ENCODE data around the gene PADI3.

Gene PADI3

GRCh38 chr1:17297991-17298390, 49.1 kb downstream of the PADI3 start:
- Mint-ChIP-seq H3K9me3 (peaks cover 17% of the 10 kb centered on the region), H3K36me3 (ENCODE audit: low read depth) (peaks cover 8% of the 10 kb centered on the region), H3K4me1 (ENCODE audit: low read depth) (peaks cover 25% of the 10 kb centered on the region), H3K27me3 (peaks cover 1% of the 10 kb centered on the region), H3K4me3 (no peak overlapping the region), H3K27ac (no peak overlapping the region)
- intact Hi-C loops (cut with micrococcal nuclease), result no loop called here

GRCh38 chr1:17301767-17302166, 52.9 kb downstream of the PADI3 start:
- Mint-ChIP-seq H3K27me3 (no peaks in the 10 kb centered on the region), H3K27ac (no peak overlapping the region), H3K36me3 (ENCODE audit: low read depth) (peaks cover 8% of the 10 kb centered on the region), H3K4me1 (ENCODE audit: low read depth) (peaks cover 34% of the 10 kb centered on the region), H3K4me3 (no peak overlapping the region), H3K9me3 (peaks cover 20% of the 10 kb centered on the region)
- intact Hi-C loops (cut with micrococcal nuclease), result no loop called here

- Mint-ChIP-seq H3K36me3 (ENCODE audit: low read depth) (peaks cover 8% of the 10 kb centered on the region), H3K4me3 (no peak overlapping the region), H3K27me3 (no peaks in the 10 kb centered on the region), H3K9me3 (peaks cover 20% of the 10 kb centered on the region), H3K27ac (no peak overlapping the region), H3K4me1 (ENCODE audit: low read depth) (peaks cover 52% of the 10 kb centered on the region)
- intact Hi-C loops (cut with micrococcal nuclease), result no loop called here
Measured at GRCh38 chr1:17304151-17304825, 55.4 kb downstream of the PADI3 start.

GRCh38 chr1:17304826-17305175, 55.9 kb downstream of the PADI3 start:
- peaks cover 57% of the 10 kb centered on the region for H3K4me1 Mint-ChIP-seq (ENCODE audit: low read depth)
- no peak overlapping the region for H3K4me3 Mint-ChIP-seq
- H3K9me3 Mint-ChIP-seq, result peaks cover 20% of the 10 kb centered on the region
- H3K27me3 Mint-ChIP-seq, result no peaks in the 10 kb centered on the region
- no peak overlapping the region for H3K27ac Mint-ChIP-seq
- intact Hi-C loops (cut with micrococcal nuclease), result no loop called here
- H3K36me3 Mint-ChIP-seq (ENCODE audit: low read depth), result peaks cover 8% of the 10 kb centered on the region

GRCh38 chr1:17305576-17306095, 56.7 kb downstream of the PADI3 start:
- intact Hi-C loops (cut with micrococcal nuclease), result no loop called here
- Mint-ChIP-seq H3K9me3 (peaks cover 20% of the 10 kb centered on the region), H3K36me3 (ENCODE audit: low read depth) (peaks cover 8% of the 10 kb centered on the region), H3K4me1 (ENCODE audit: low read depth) (peaks cover 65% of the 10 kb centered on the region), H3K27ac (no peak overlapping the region), H3K27me3 (no peaks in the 10 kb centered on the region), H3K4me3 (no peak overlapping the region)

- Mint-ChIP-seq H3K36me3 (ENCODE audit: low read depth) (peaks cover 8% of the 10 kb centered on the region), H3K4me3 (no peak overlapping the region), H3K9me3 (peaks cover 18% of the 10 kb centered on the region), H3K4me1 (ENCODE audit: low read depth) (peaks cover 66% of the 10 kb centered on the region), H3K27me3 (no peaks in the 10 kb centered on the region), H3K27ac (no peak overlapping the region)
- intact Hi-C loops (cut with micrococcal nuclease), result no loop called here
Measured at GRCh38 chr1:17306407-17306806, 57.5 kb downstream of the PADI3 start.

- Mint-ChIP-seq H3K4me3 (no peak overlapping the region), H3K9me3 (peaks cover 13% of the 10 kb centered on the region), H3K27me3 (no peaks in the 10 kb centered on the region), H3K36me3 (ENCODE audit: low read depth) (peaks cover 4% of the 10 kb centered on the region), H3K4me1 (ENCODE audit: low read depth) (peaks cover 71% of the 10 kb centered on the region), H3K27ac (no peak overlapping the region)
- intact Hi-C loops (cut with micrococcal nuclease), result no loop called here
Measured at GRCh38 chr1:17306921-17307320, 58.0 kb downstream of the PADI3 start.

GRCh38 chr1:17307329-17307728, 58.4 kb downstream of the PADI3 start:
- H3K27me3 Mint-ChIP-seq, result no peaks in the 10 kb centered on the region
- H3K27ac Mint-ChIP-seq, result peak overlapping the region; percentile 50
- peaks cover 9% of the 10 kb centered on the region for H3K9me3 Mint-ChIP-seq
- H3K4me3 Mint-ChIP-seq, result no peak overlapping the region
- H3K36me3 Mint-ChIP-seq (ENCODE audit: low read depth), result peaks cover under 1% of the 10 kb centered on the region
- intact Hi-C loops (cut with micrococcal nuclease), result no loop called here
- H3K4me1 Mint-ChIP-seq (ENCODE audit: low read depth), result peaks cover 75% of the 10 kb centered on the region

- Mint-ChIP-seq H3K27ac (peak within 1 kb of the TSS; percentile 50), H3K9me3 (peaks cover 3% of the 10 kb centered on the region), H3K36me3 (ENCODE audit: low read depth) (no peaks in the 10 kb centered on the region), H3K4me1 (ENCODE audit: low read depth) (peaks cover 75% of the 10 kb centered on the region), H3K4me3 (no peak within 1 kb of the TSS), H3K27me3 (no peaks in the 10 kb centered on the region)
- intact Hi-C loops (cut with micrococcal nuclease), result no loop called here
Measured at GRCh38 chr1:17307946-17308345, 59.0 kb downstream of the PADI3 start, which contains the start of gene PADI4. Gene PADI4, plus strand, starts transcription at chr1:17308197. Its CDS starts 26 bp downstream, at chr1:17308223.

GRCh38 chr1:17308593-17308992, 59.7 kb downstream of the PADI3 start:
- intact Hi-C loops (cut with micrococcal nuclease), result no loop called here
- peaks cover 71% of the 10 kb centered on the region for H3K4me1 Mint-ChIP-seq (ENCODE audit: low read depth)
- peak overlapping the region; percentile 50 for H3K27ac Mint-ChIP-seq
- H3K36me3 Mint-ChIP-seq (ENCODE audit: low read depth), result no peaks in the 10 kb centered on the region
- H3K9me3 Mint-ChIP-seq, result no peaks in the 10 kb centered on the region
- H3K27me3 Mint-ChIP-seq, result no peaks in the 10 kb centered on the region
- no peak overlapping the region for H3K4me3 Mint-ChIP-seq

GRCh38 chr1:17309426-17310067, 60.6 kb downstream of the PADI3 start:
- intact Hi-C loops (cut with micrococcal nuclease), result no loop called here
- no peak overlapping the region for H3K27ac Mint-ChIP-seq
- H3K36me3 Mint-ChIP-seq (ENCODE audit: low read depth), result no peaks in the 10 kb centered on the region
- no peak overlapping the region for H3K4me3 Mint-ChIP-seq
- no peaks in the 10 kb centered on the region for H3K27me3 Mint-ChIP-seq
- H3K9me3 Mint-ChIP-seq, result no peaks in the 10 kb centered on the region
- peaks cover 72% of the 10 kb centered on the region for H3K4me1 Mint-ChIP-seq (ENCODE audit: low read depth)

GRCh38 chr1:17310068-17310640, 61.3 kb downstream of the PADI3 start:
- H3K27me3 Mint-ChIP-seq, result no peaks in the 10 kb centered on the region
- peaks cover 66% of the 10 kb centered on the region for H3K4me1 Mint-ChIP-seq (ENCODE audit: low read depth)
- H3K4me3 Mint-ChIP-seq, result no peak overlapping the region
- intact Hi-C loops (cut with micrococcal nuclease), result no loop called here
- H3K27ac Mint-ChIP-seq, result no peak overlapping the region
- H3K36me3 Mint-ChIP-seq (ENCODE audit: low read depth), result no peaks in the 10 kb centered on the region
- no peaks in the 10 kb centered on the region for H3K9me3 Mint-ChIP-seq

GRCh38 chr1:17313530-17314309, 64.8 kb downstream of the PADI3 start:
- intact Hi-C loops (cut with micrococcal nuclease), result no loop called here
- Mint-ChIP-seq H3K9me3 (no peaks in the 10 kb centered on the region), H3K27ac (no peak overlapping the region), H3K4me1 (ENCODE audit: low read depth) (peaks cover 47% of the 10 kb centered on the region), H3K36me3 (ENCODE audit: low read depth) (no peaks in the 10 kb centered on the region), H3K27me3 (no peaks in the 10 kb centered on the region), H3K4me3 (no peak overlapping the region)

GRCh38 chr1:17314491-17314971, 65.6 kb downstream of the PADI3 start:
- Mint-ChIP-seq H3K36me3 (ENCODE audit: low read depth) (no peaks in the 10 kb centered on the region), H3K27me3 (no peaks in the 10 kb centered on the region)

More at GRCh38 chr1:17314491-17314971, 65.6 kb downstream of the PADI3 start:
- no peak overlapping the region for H3K4me3 Mint-ChIP-seq
- peaks cover 40% of the 10 kb centered on the region for H3K4me1 Mint-ChIP-seq (ENCODE audit: low read depth)
- intact Hi-C loops (cut with micrococcal nuclease), result no loop called here
- no peak overlapping the region for H3K27ac Mint-ChIP-seq
- H3K9me3 Mint-ChIP-seq, result no peaks in the 10 kb centered on the region
